ENCODE measurements around the gene HIPK4.
A peak's percentile ranks its signal among the peaks of the same experiment; 100 is the strongest.
"Not testable (repeated sequence)": the region's sequence is repeated elsewhere in the genome, so short reads cannot be mapped to it uniquely, and the experiment has no call there.

HIPK4 gene

DNA sequence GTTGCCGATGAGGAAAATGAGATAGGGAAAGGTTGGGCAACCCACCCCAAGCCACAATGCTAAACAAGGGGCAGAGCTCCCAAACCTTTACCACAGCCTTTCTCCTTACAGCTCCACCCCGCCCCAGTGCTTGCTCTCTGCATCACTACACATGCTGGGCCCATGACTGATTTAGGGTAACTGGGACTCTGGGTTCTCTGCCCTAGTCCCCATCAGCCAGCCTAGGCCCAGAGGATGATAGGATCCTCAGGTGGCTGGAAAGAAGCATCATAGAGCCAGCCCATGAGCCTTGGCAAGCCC lies 53.4 kb downstream of the HIPK4 start:
- DNase-seq (ENCODE audit: low read depth) = no peak
- TF ChIP-seq, protein P1, sequence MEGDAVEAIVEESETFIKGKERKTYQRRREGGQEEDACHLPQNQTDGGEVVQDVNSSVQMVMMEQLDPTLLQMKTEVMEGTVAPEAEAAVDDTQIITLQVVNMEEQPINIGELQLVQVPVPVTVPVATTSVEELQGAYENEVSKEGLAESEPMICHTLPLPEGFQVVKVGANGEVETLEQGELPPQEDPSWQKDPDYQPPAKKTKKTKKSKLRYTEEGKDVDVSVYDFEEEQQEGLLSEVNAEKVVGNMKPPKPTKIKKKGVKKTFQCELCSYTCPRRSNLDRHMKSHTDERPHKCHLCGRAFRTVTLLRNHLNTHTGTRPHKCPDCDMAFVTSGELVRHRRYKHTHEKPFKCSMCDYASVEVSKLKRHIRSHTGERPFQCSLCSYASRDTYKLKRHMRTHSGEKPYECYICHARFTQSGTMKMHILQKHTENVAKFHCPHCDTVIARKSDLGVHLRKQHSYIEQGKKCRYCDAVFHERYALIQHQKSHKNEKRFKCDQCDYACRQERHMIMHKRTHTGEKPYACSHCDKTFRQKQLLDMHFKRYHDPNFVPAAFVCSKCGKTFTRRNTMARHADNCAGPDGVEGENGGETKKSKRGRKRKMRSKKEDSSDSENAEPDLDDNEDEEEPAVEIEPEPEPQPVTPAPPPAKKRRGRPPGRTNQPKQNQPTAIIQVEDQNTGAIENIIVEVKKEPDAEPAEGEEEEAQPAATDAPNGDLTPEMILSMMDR (IDR thresholded peaks at IDR 0.05; ENCODE audit: insufficient read depth, low read depth, low read length, missing control alignments) = no peak
- no peak overlapping the region for H3K4me3 ChIP-seq (ENCODE audit: low read length)

DNA sequence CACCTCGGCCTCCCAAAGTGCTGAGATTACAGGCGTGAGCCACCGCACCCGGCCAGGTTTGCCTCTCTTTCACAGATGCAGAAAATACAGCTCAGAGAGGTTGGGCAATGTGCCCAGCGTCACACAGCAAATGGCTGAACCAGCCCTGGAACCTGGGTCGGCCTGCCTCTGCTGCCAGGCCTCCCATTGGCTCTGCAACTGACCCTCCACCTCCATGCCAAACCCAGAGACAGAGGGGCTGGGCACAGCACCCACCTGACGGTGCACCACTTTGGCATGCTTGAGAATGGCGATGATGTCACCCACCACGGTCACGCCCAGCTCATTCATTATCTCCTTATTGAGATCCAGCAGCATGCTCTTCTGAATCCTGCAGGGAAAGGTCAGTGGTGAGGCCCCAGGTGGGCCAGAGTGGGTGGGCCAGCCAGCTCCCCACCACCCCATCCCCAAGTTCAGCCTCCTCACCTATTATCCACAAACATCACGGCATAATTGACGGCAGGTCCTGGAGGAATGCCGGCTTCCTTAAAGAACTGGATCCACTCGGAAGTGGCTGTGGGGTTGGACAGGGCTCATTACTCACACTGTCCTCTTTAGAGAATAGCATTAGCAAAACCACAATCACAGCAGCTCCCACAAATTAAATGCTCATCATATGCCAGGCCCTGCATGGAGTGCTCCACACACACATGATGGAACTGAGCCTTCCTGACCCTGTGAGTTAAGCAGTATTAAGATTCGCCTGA lies 54.0 kb downstream of the HIPK4 start:
- TF ChIP-seq, protein P1 (IDR thresholded peaks at IDR 0.05; ENCODE audit: insufficient read depth, low read depth, low read length, missing control alignments) = no peak
- DNase-seq (ENCODE audit: low read depth) = no peak
- H3K4me3 ChIP-seq (ENCODE audit: low read length) = no peak overlapping the region

DNA sequence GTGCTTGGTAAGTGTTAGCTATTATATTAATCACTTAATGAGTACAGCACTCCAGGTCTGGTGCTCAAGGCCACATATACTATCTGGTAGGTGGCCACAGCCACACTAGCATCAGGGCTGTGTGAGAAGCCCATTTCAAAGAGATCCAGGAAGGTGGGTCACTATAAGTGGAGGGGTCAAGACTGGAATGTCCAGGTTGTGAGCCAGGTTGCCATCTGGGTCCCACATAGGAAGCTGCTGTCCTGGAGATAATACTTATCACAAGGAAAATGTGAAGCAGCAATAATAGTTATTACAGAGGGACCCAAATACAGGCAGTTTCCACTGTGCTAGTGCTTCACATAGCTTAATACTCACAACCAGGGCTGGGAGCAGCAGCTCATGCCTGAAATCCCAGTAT lies 54.9 kb downstream of the HIPK4 start:
- DNase-seq (ENCODE audit: low read depth) = no peak
- TF ChIP-seq, protein P1 (IDR thresholded peaks at IDR 0.05; ENCODE audit: insufficient read depth, low read depth, low read length, missing control alignments) = no peak
- H3K4me3 ChIP-seq (ENCODE audit: low read length) = no peak overlapping the region

DNA sequence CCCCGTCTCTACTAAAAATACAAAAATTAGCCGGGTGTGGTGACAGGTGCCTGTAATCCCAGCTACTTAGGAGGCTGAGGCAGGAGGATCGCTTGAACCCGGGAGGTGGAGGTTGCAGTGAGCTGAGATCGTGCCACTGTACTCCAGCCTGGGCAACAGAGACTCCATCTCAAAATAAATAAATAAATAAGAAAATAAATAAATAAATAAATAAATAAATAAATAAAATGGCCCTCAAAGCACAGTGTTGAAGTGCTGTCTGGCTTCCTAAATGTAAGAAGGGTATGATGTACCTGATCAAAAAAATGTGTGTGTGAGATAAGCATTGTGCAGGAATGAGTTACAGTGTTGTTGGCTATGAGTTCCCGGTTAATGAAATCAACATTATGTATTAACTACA lies 56.9 kb downstream of the HIPK4 start:
- not testable (repeated sequence) for DNase-seq (ENCODE audit: low read depth); H3K4me3 ChIP-seq (ENCODE audit: low read length)

DNA sequence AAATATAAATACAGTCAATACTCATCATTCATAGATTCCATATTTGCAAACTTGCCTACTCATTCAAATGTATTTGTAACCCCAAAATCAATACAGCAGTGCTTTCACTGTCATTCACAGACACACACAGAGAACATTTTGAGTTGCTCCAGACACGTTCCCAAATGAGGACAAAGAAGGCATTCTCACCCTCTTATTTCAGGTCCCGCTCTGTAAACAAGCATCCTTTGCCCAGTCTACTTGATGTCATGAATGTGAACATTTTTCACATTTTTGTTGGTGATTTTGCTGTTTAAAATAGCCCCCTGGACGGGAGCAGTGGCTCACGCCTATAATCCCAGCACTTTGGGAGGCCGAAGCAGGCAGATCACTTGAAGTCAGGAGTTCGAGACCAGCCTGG lies 57.3 kb downstream of the HIPK4 start:
- TF ChIP-seq, protein P1 (IDR thresholded peaks at IDR 0.05; ENCODE audit: insufficient read depth, low read depth, low read length, missing control alignments) = no peak
- no peak overlapping the region for H3K4me3 ChIP-seq (ENCODE audit: low read length)
- DNase-seq (ENCODE audit: low read depth) = no peak

DNA sequence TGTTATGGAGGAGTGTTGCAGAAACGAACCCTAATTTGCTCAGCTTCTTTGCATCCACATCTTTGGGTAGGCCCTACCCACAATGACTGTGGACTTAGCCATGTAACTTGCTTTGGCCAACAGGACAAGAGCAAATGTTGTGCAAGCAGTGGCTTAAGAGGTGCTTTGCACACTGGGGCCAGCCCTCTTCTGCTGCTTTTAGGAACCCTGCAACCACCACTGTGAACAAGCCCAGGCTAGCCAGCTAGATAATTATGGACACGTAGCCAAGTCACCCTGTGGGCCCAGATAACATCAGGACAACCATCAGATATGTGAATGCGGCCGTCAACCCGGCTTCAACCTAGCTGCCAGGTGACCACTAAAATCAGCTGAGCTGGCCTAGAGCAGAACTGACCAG lies 58.9 kb downstream of the HIPK4 start:
- H3K4me3 ChIP-seq (ENCODE audit: low read length) = no peak overlapping the region
- DNase-seq (ENCODE audit: low read depth) = peak; percentile 80

More for the DNA sequence above, 58.9 kb downstream of the HIPK4 start:
- TF ChIP-seq, protein P1 (IDR thresholded peaks at IDR 0.05; ENCODE audit: insufficient read depth, low read depth, low read length, missing control alignments) = no peak
